Lower leg skin (tissue), 3 donors: ENCODE data around the gene NWD2.

Experiments used
- CTCF ChIP-seq, 3 donors: fragments of 450-650 bp; IDR thresholded peaks; one replicate each; pipeline ENCODE4 v1.5.1; 2016; ENCODE audit warnings: antibody characterized with exemption in 3 of 3, mild to moderate bottlenecking in 3 of 3, moderate library complexity in 2 of 3
- POLR2A ChIP-seq, 2 donors: fragments of 450-650 bp; IDR thresholded peaks; one replicate each; pipeline ENCODE4 v1.6.1; 2016 to 2017; ENCODE audit warnings: antibody characterized with exemption in 2 of 2, mild to moderate bottlenecking in 1 of 2, moderate library complexity in 1 of 2

- no peak for TF ChIP-seq CTCF (IDR thresholded peaks at IDR 0.05)
- no peak for TF ChIP-seq POLR2A (IDR thresholded peaks at IDR 0.05)
Observed at GRCh38 chr4:37424753-37425152, 180.2 kb downstream of the NWD2 start.
